IPS DF 6.9 (cell line): ENCODE results near the gene RYR3.

Source experiments
- DNase-seq: peaks from one replicate; pipeline ENCODE4 v3.0.0-alpha.2; 2013; ENCODE audit warnings: low read depth, low spot score
- H3K27ac ChIP-seq: one replicate; pipeline ENCODE4 v1.5.1; 2013; ENCODE audit warnings: low read length, control low read depth
- H3K27me3 ChIP-seq: 2 replicates; pipeline ENCODE4 v1.6.1; 2013; ENCODE audit warnings: mild to moderate bottlenecking, low read length; ENCODE audit not compliant: control insufficient read depth, insufficient read depth
- H3K36me3 ChIP-seq: 2 replicates; pipeline ENCODE4 v1.6.1; 2013; ENCODE audit warnings: low read length; ENCODE audit not compliant: control insufficient read depth, insufficient read depth
- H3K4me1 ChIP-seq: 2 replicates; pipeline ENCODE4 v1.6.1; 2013; ENCODE audit warnings: low read length; ENCODE audit not compliant: control insufficient read depth, insufficient read depth
- H3K4me3 ChIP-seq: 2 replicates; pipeline ENCODE4 v1.5.1; 2013; ENCODE audit warnings: mild to moderate bottlenecking, low read length
- H3K9me3 ChIP-seq: 2 replicates; pipeline ENCODE4 v1.6.1; 2013; ENCODE audit warnings: low read length, inconsistent platforms; ENCODE audit not compliant: control insufficient read depth, insufficient read depth
- WGBS: extraction: QIAGEN DNeasy Blood & Tissue Kit; methylation state at CpG from one replicate; pipeline ENCODE4 v1.1.7; 2013; ENCODE audit warnings: mixed read lengths, missing lambda C conversion rate; ENCODE audit not compliant: insufficient read length, insufficient coverage; 5-methylcytosine and 5-hydroxymethylcytosine counted together

Gene RYR3

GRCh38 chr15:33908406-33908805 is 597.6 kb downstream of the RYR3 start:
- Histone ChIP-seq H3K4me1 (no peaks in the 10 kb centered on the region), H3K9me3 (no peaks in the 10 kb centered on the region), H3K36me3 (no peaks in the 10 kb centered on the region), H3K4me3 (no peak overlapping the region), H3K27me3 (no peaks in the 10 kb centered on the region), H3K27ac (no peak overlapping the region)
- DNase-seq: no peak
- no CpG with 5 or more reads among the region's 3 CpGs for WGBS

GRCh38 chr15:33910741-33911140 is 600.0 kb downstream of the RYR3 start:
- WGBS: no CpG with 5 or more reads among the region's 3 CpGs
- H3K4me3 ChIP-seq: no peak overlapping the region
- H3K9me3 ChIP-seq: no peaks in the 10 kb centered on the region
- no peaks in the 10 kb centered on the region for H3K27me3 ChIP-seq
- no peaks in the 10 kb centered on the region for H3K36me3 ChIP-seq
- no peak overlapping the region for H3K27ac ChIP-seq
- H3K4me1 ChIP-seq: peaks cover under 1% of the 10 kb centered on the region; the same call in 1 of the 2 replicates
- no peak for DNase-seq

GRCh38 chr15:33912326-33912725 is 601.6 kb downstream of the RYR3 start:
- no peaks in the 10 kb centered on the region for H3K9me3 ChIP-seq
- H3K36me3 ChIP-seq: no peaks in the 10 kb centered on the region
- no peak overlapping the region for H3K4me3 ChIP-seq
- H3K27me3 ChIP-seq: no peaks in the 10 kb centered on the region
- DNase-seq: no peak
- peaks cover 4% of the 10 kb centered on the region for H3K4me1 ChIP-seq
- H3K27ac ChIP-seq: no peak overlapping the region

DNA sequence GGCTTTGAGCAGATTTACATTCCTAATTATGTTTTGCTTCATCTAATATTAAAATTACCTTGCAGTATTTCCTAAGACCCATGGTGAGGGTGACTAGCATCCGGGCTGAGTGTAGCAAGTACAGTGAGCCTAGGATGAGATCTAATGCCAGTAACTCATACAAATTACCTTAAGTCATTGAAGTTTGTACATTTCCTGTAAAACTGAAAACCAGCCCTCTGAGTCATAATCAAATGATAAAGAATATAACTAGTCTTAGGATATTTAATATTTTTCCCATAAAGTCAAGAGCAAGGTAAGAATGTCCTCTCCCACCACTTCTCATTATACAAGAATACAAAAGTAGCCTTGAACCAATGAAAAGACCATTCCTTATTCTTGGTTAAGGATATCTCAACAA is 602.7 kb downstream of the RYR3 start:
- no CpG with 5 or more reads among the region's 1 CpG for WGBS
- H3K4me1 ChIP-seq: peaks cover 4% of the 10 kb centered on the region
- DNase-seq: no peak
- H3K4me3 ChIP-seq: no peak overlapping the region
- no peak overlapping the region for H3K27ac ChIP-seq
- H3K9me3 ChIP-seq: no peaks in the 10 kb centered on the region
- H3K36me3 ChIP-seq: no peaks in the 10 kb centered on the region
- no peaks in the 10 kb centered on the region for H3K27me3 ChIP-seq
